Erythroblast (primary cell): ENCODE results near the gene ALKBH6.

Experiments used
- GATA1 ChIP-seq: IDR thresholded peaks from 2 replicates; pipeline ENCODE4 v1.6.1; 2011; ENCODE audit warnings: low read depth, mild to moderate bottlenecking, control low read depth, low read length, moderate library complexity
- POLR2A ChIP-seq: IDR thresholded peaks from 2 replicates; pipeline ENCODE4 v1.6.1; 2011; ENCODE audit warnings: mild to moderate bottlenecking, low read length

- TF ChIP-seq POLR2A (no peak), GATA1 (no peak)
These were observed 38.3 kb downstream of the ALKBH6 start for GRCh38 chr19:35975608-35976214.
